ENCODE measurements around the gene C11orf52.

C11orf52 gene

GRCh38 chr11:111912535-111912934 is 6.2 kb upstream of the C11orf52 start, which contains the start of gene HSPB2:
TSS of gene HSPB2 (plus strand) at chr11:111912734. CDS start at chr11:111912830, 96 bp downstream.
- ChIA-PET CTCF (interaction anchor here (1.2 kb wide), 1 partner anchor 14 kb away, joined by 3 read pairs; no protein-coding TSS in a partner anchor), POLR2A (no interaction called here)
- DNase-seq (ENCODE audit: extremely low spot score): no peak
- TF ChIP-seq TARDBP (IDR thresholded peaks at IDR 0.05): no peak
- no peak for TF ChIP-seq L3MBTL2 (conservative IDR thresholded peaks at IDR 0.05)
- TF ChIP-seq BHLHE40 (IDR thresholded peaks at IDR 0.05; ENCODE audit: borderline replicate concordance): no peak
- no peak for TF ChIP-seq ZNF384 (IDR thresholded peaks at IDR 0.05)
- no peak for TF ChIP-seq SP1 (IDR thresholded peaks at IDR 0.05)
- no peak for TF ChIP-seq FOXM1 (IDR thresholded peaks at IDR 0.05; ENCODE audit: borderline replicate concordance)
- no peak for TF ChIP-seq CTBP1 (IDR thresholded peaks at IDR 0.05; ENCODE audit: borderline replicate concordance)
- no peak for TF ChIP-seq FOXK2 (IDR thresholded peaks at IDR 0.05)
- no peak for TF ChIP-seq LEF1 (IDR thresholded peaks at IDR 0.05; ENCODE audit: borderline replicate concordance)
- no peak for TF ChIP-seq ELF4 (IDR thresholded peaks at IDR 0.05)
- no peak for TF ChIP-seq NFRKB (IDR thresholded peaks at IDR 0.05)
- no peak for TF ChIP-seq FOXA1 (IDR thresholded peaks at IDR 0.05)
- no peak for TF ChIP-seq PKNOX1 (IDR thresholded peaks at IDR 0.05)
- TF ChIP-seq SUZ12 (IDR thresholded peaks at IDR 0.05): no peak
- TF ChIP-seq HDGF (IDR thresholded peaks at IDR 0.05; ENCODE audit: borderline replicate concordance): no peak
- no peak for TF ChIP-seq ARNT (IDR thresholded peaks at IDR 0.05)

- TF ChIP-seq ELF4 (IDR thresholded peaks at IDR 0.05) (no peak), BHLHE40 (IDR thresholded peaks at IDR 0.05; ENCODE audit: borderline replicate concordance) (no peak), FOXK2 (IDR thresholded peaks at IDR 0.05) (no peak), FOXM1 (IDR thresholded peaks at IDR 0.05; ENCODE audit: borderline replicate concordance) (no peak), NFRKB (IDR thresholded peaks at IDR 0.05) (no peak), HDGF (IDR thresholded peaks at IDR 0.05; ENCODE audit: borderline replicate concordance) (no peak), PKNOX1 (IDR thresholded peaks at IDR 0.05) (no peak), FOXA1 (IDR thresholded peaks at IDR 0.05) (no peak), ARNT (IDR thresholded peaks at IDR 0.05) (no peak), LEF1 (IDR thresholded peaks at IDR 0.05; ENCODE audit: borderline replicate concordance) (no peak), CTBP1 (IDR thresholded peaks at IDR 0.05; ENCODE audit: borderline replicate concordance) (no peak), SP1 (IDR thresholded peaks at IDR 0.05) (no peak), TARDBP (IDR thresholded peaks at IDR 0.05) (no peak), SUZ12 (IDR thresholded peaks at IDR 0.05) (no peak), ZNF384 (IDR thresholded peaks at IDR 0.05) (no peak)
- CTCF ChIA-PET: interaction anchor here (1.2 kb wide), 1 partner anchor 13 kb away, joined by 3 read pairs; no protein-coding TSS in a partner anchor
- DNase-seq (ENCODE audit: extremely low spot score): no peak
- POLR2A ChIA-PET: no interaction called here
These were observed 5.5 kb upstream of the C11orf52 start for GRCh38 chr11:111913031-111913861.

- TF ChIP-seq PKNOX1 (IDR thresholded peaks at IDR 0.05): no peak
- TF ChIP-seq SP1 (IDR thresholded peaks at IDR 0.05): no peak
- no peak for TF ChIP-seq SUZ12 (IDR thresholded peaks at IDR 0.05)
- TF ChIP-seq ARNT (IDR thresholded peaks at IDR 0.05): no peak
- no peak for TF ChIP-seq BHLHE40 (IDR thresholded peaks at IDR 0.05; ENCODE audit: borderline replicate concordance)
- TF ChIP-seq HDGF (IDR thresholded peaks at IDR 0.05; ENCODE audit: borderline replicate concordance): no peak
- no peak for TF ChIP-seq ELF4 (IDR thresholded peaks at IDR 0.05)
- TF ChIP-seq NFRKB (IDR thresholded peaks at IDR 0.05): no peak
- TF ChIP-seq ZNF384 (IDR thresholded peaks at IDR 0.05): no peak
- CTCF ChIA-PET: interaction anchor here (1.2 kb wide), 1 partner anchor 13 kb away, joined by 3 read pairs; no protein-coding TSS in a partner anchor
- POLR2A ChIA-PET: interaction anchor here (0.7 kb wide), 1 partner anchor 13 kb away, joined by 4 read pairs; no protein-coding TSS in a partner anchor
- DNase-seq (ENCODE audit: extremely low spot score): no peak
These were observed 4.7 kb upstream of the C11orf52 start for GRCh38 chr11:111913997-111914396.

GRCh38 chr11:111916768-111917167 is 1.9 kb upstream of the C11orf52 start:
- ChIA-PET POLR2A (interaction anchor here (1.6 kb wide), 1 partner anchor 10 kb away, joined by 8 read pairs; no protein-coding TSS in a partner anchor), CTCF (no interaction called here)
- DNase-seq (ENCODE audit: extremely low spot score): no peak
- no peak for TF ChIP-seq CTBP1 (IDR thresholded peaks at IDR 0.05; ENCODE audit: borderline replicate concordance)
- no peak for TF ChIP-seq TARDBP (IDR thresholded peaks at IDR 0.05)
- no peak for TF ChIP-seq LEF1 (IDR thresholded peaks at IDR 0.05; ENCODE audit: borderline replicate concordance)
- no peak for TF ChIP-seq ZNF384 (IDR thresholded peaks at IDR 0.05)
- TF ChIP-seq SP1 (IDR thresholded peaks at IDR 0.05): no peak
- no peak for TF ChIP-seq SUZ12 (IDR thresholded peaks at IDR 0.05)
- TF ChIP-seq BHLHE40 (IDR thresholded peaks at IDR 0.05; ENCODE audit: borderline replicate concordance): no peak
- TF ChIP-seq FOXM1 (IDR thresholded peaks at IDR 0.05; ENCODE audit: borderline replicate concordance): no peak
- no peak for TF ChIP-seq L3MBTL2 (conservative IDR thresholded peaks at IDR 0.05)
- TF ChIP-seq ELF4 (IDR thresholded peaks at IDR 0.05): no peak
- TF ChIP-seq FOXK2 (IDR thresholded peaks at IDR 0.05): no peak
- TF ChIP-seq PKNOX1 (IDR thresholded peaks at IDR 0.05): no peak
- TF ChIP-seq FOXA1 (IDR thresholded peaks at IDR 0.05): no peak
- no peak for TF ChIP-seq HDGF (IDR thresholded peaks at IDR 0.05; ENCODE audit: borderline replicate concordance)
- TF ChIP-seq NFRKB (IDR thresholded peaks at IDR 0.05): no peak
- TF ChIP-seq ARNT (IDR thresholded peaks at IDR 0.05): no peak

GRCh38 chr11:111917312-111917711 is 1.4 kb upstream of the C11orf52 start:
- POLR2A ChIA-PET: interaction anchor here (1.6 kb wide), 1 partner anchor 9 kb away, joined by 8 read pairs; no protein-coding TSS in a partner anchor
- DNase-seq (ENCODE audit: extremely low spot score): no peak
- no peak for TF ChIP-seq PKNOX1 (IDR thresholded peaks at IDR 0.05)
- no peak for TF ChIP-seq SP1 (IDR thresholded peaks at IDR 0.05)
- TF ChIP-seq HDGF (IDR thresholded peaks at IDR 0.05; ENCODE audit: borderline replicate concordance): no peak
- TF ChIP-seq BHLHE40 (IDR thresholded peaks at IDR 0.05; ENCODE audit: borderline replicate concordance): no peak
- CTCF ChIA-PET: no interaction called here

Measured in HEK293T (cell line).